HEK293 (cell line): ENCODE results near the gene RHOG.

Source experiments
- ZNF274 ChIP-seq, 2 experiments: fragments of 200-500 bp in 1 of 2; fragments of 450-650 bp in 1 of 2; sonication (Bioruptor generic) in 1 of 2; formaldehyde crosslinking in 1 of 2; IDR thresholded peaks; 2 replicates each; pipeline versions ENCODE4 v1.5.1 to v1.6.1; 2014 to 2016; ENCODE audit warnings: borderline replicate concordance in 1 of 2, inconsistent platforms in 1 of 2, low read length in 1 of 2, missing biosample characterization in 1 of 2, missing genetic modification characterization in 1 of 2
- TF ChIP-seq, protein P1 (sequence below): fragments of 450-650 bp; formaldehyde crosslinking; IDR thresholded peaks from 2 replicates; pipeline ENCODE4 v1.5.1; 2016; ENCODE audit warnings: missing biosample characterization, missing genetic modification characterization

DNA sequence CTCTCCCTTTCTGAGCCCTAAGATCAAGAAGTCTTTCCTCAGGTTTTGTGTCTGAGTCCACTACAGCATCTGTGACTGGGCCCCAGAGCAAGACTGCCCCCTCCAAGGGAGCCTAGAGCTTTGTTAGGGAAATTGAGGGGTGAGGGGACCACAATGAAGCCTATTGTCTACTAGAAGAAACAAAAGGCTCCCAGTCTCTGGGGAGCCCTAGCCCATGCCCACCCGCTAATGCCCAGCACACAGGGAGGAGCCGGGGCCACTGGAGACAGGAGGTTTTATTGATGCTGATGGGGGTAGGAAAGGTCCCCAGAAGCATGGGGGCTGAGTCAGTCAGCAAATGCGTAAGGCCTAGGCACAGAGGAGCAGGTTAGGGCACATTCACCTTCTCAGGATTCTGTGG is 14.0 kb downstream of the RHOG start:
- TF ChIP-seq ZNF274 (IDR thresholded peaks at IDR 0.05; ENCODE audit: low read length) (no peak), ZNF274 (tag by site-specific recombination; IDR thresholded peaks at IDR 0.05; ENCODE audit: borderline replicate concordance) (no peak)
- TF ChIP-seq, protein P1, sequence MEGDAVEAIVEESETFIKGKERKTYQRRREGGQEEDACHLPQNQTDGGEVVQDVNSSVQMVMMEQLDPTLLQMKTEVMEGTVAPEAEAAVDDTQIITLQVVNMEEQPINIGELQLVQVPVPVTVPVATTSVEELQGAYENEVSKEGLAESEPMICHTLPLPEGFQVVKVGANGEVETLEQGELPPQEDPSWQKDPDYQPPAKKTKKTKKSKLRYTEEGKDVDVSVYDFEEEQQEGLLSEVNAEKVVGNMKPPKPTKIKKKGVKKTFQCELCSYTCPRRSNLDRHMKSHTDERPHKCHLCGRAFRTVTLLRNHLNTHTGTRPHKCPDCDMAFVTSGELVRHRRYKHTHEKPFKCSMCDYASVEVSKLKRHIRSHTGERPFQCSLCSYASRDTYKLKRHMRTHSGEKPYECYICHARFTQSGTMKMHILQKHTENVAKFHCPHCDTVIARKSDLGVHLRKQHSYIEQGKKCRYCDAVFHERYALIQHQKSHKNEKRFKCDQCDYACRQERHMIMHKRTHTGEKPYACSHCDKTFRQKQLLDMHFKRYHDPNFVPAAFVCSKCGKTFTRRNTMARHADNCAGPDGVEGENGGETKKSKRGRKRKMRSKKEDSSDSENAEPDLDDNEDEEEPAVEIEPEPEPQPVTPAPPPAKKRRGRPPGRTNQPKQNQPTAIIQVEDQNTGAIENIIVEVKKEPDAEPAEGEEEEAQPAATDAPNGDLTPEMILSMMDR (tag by site-specific recombination) = no peak
